Kidney epithelial cell (primary cell): ENCODE data around the gene ZNF274. TPM values are rescaled to one million over a fixed set of nuclear protein-coding genes. Genes with fewer than 3 reads are reported as not detected.
A peak's percentile ranks its signal among the peaks of the same experiment; 100 is the strongest.

ENCODE experiments used
- DNase-seq: peaks from one replicate; pipeline ENCODE4 v3.0.0-alpha.2; 2010; ENCODE audit warnings: low read depth
- H3K27me3 ChIP-seq: 2 replicates; pipeline ENCODE4 v1.6.0; 2011; ENCODE audit warnings: low read length; ENCODE audit not compliant: control insufficient read depth, insufficient read depth
- H3K36me3 ChIP-seq: 2 replicates; pipeline ENCODE4 v1.5.1; 2011; ENCODE audit warnings: low read length; ENCODE audit not compliant: control insufficient read depth, insufficient read depth
- H3K4me3 ChIP-seq: 2 replicates; pipeline ENCODE4 v1.5.1; 2011; ENCODE audit warnings: low read depth, mild to moderate bottlenecking, control low read depth, low read length
- total RNA-seq: library from RNA; depleted of rRNA; stranded (reverse); fragments of >200 nt; gene quantifications from 2 replicates; pipeline ENCODE4 v1.2.3, GENCODE V29; 2015
- TF ChIP-seq, protein P1 (sequence below): IDR thresholded peaks from 2 replicates; pipeline ENCODE4 v1.5.1; 2011; ENCODE audit warnings: mild to moderate bottlenecking, moderate library complexity, low read length, control low read depth, inconsistent platforms; ENCODE audit not compliant: insufficient read depth, poor library complexity, severe bottlenecking

ZNF274 gene
- total RNA-seq, 1 donor from 2014 or later = 16.8 TPM

DNA sequence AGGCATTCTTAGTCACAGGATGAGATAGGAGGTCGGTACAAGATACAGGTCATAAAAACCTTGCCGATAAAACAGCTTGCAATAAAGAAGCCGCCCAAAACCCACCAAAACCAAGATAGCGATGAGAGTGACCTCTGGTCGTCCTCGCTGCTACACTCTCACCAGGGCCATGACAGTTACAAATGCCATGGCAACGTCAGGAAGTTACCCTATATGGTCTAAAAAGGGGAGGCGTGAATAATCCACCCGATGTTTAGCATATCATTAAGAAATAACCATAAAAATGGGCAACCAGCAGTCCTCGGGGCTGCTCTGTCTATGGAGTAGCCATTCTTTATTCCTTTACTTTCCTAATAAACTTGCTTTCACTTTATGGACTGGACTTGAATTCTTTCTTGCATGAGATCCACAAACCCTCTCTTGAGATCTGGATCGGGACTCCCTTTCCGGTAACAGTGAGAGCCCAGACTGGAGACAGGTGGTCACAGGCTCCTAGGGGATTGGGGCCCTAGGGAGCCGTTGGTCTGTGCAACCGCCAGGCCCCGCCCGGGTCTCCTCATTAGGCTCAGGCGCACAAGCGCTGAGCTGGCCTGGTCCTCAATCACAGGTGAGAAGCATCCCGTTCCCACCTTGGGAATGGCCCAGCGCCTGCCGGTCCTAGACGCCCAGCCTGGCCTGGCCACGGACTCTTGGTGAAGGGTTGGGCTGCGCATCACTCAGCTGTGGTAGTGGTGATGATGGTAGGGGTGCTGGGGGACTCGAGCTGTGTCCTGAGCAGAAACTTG is 34.9 kb downstream of the ZNF274 start:
- DNase-seq = no peak
- TF ChIP-seq, protein P1, sequence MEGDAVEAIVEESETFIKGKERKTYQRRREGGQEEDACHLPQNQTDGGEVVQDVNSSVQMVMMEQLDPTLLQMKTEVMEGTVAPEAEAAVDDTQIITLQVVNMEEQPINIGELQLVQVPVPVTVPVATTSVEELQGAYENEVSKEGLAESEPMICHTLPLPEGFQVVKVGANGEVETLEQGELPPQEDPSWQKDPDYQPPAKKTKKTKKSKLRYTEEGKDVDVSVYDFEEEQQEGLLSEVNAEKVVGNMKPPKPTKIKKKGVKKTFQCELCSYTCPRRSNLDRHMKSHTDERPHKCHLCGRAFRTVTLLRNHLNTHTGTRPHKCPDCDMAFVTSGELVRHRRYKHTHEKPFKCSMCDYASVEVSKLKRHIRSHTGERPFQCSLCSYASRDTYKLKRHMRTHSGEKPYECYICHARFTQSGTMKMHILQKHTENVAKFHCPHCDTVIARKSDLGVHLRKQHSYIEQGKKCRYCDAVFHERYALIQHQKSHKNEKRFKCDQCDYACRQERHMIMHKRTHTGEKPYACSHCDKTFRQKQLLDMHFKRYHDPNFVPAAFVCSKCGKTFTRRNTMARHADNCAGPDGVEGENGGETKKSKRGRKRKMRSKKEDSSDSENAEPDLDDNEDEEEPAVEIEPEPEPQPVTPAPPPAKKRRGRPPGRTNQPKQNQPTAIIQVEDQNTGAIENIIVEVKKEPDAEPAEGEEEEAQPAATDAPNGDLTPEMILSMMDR = no peak
- Histone ChIP-seq H3K36me3 (peaks cover 2% of the 10 kb centered on the region), H3K4me3 (no peak overlapping the region), H3K27me3 (no peaks in the 10 kb centered on the region)

DNA sequence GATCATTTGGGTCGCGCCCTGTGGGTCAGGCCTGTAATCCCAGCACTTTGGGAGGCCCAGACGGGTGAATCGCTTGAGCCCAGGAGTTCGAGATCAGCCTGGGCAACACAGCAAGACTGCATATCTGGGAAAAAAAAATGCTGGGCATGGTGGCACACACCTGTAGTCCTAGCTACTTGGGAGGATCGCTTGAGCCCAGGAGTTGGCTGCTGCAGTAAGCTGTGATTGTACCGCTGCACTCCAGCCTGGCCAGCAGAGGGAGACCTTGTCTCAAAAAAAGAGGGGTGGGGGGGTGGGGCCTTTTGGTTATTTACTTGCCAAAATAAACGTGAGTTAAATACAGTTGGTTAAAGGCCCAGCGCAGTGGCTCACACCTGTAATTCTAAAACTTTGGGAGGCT is 36.0 kb downstream of the ZNF274 start:
- Histone ChIP-seq H3K27me3 (no peaks in the 10 kb centered on the region), H3K36me3 (no peaks in the 10 kb centered on the region), H3K4me3 (no peak overlapping the region)
- DNase-seq = no peak
- TF ChIP-seq, protein P1 = peak; percentile 16

DNA sequence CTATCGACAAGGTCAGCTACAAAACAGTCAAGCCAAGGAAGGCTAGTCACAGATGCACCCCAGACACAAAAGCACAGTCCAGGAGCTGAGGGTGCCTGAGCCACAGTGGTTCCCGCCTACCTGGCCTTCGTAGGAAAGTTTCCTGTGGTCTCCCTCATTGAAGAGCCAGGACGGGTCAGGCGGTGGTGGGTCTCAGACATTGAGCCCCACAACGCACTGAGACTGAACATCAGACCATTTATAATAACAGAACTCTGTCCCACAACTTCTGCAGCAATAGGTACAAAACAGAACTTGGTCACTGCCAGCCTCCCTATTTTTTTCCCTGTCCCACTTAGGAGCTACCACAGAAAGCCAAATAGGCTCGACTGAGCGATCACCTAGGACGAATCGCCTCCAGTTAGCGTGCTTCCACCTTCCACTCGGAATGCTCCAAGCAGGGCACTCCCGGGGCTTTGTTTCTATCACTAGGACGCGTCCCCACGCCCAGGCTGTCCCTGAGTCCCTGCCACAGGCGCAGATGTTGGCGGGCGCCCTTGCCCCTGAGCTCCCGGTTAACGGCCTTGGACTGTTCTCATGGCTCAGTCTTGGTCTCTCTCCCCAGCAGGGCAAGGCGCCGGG is 45.2 kb downstream of the ZNF274 start:
- peaks cover 8% of the 10 kb centered on the region for H3K36me3 ChIP-seq
- no peaks in the 10 kb centered on the region for H3K27me3 ChIP-seq
- H3K4me3 ChIP-seq = peak overlapping the region; percentile 86
- DNase-seq = no peak
- TF ChIP-seq, protein P1 = no peak

DNA sequence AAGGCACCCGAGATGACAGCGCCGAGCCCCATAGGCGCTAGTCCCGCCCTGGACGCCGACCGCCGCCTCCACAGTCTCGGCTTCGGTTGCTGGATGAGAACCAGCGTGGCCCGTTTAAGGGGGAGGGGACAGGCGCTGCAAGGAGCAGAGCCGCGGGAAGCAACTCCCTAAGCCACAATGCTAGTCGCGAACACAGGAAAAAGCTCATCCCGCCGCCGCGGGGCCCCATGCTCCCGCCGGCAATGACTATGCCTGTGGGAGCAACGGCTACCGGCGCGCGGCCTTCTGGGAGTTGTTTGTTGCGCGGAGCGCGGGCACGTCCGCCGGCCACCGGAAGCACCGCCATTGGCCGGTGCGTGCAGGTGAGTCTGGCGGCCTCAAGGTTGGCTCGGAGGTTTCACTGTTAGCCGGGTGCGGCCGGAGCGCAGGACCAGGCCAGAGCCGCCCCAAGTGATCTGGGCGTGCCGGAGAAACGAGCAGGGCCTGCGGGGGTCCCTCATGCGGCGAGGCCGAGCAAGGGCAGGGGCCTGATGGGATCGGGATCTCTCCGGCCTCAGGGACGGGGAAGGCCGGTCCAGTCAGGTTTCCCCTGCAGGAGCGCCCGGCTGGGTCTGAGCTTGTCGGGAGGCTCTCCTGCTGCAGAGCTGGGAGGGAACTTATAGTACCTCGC is 45.9 kb downstream of the ZNF274 start, which contains the start of gene ZNF544:
ZNF544 (plus strand) TSS at position 330 of the 670 bp plus-strand sequence. CDS start 15,110 bp downstream, outside the sequence.
- peaks cover 8% of the 10 kb centered on the region for H3K36me3 ChIP-seq
- TF ChIP-seq, protein P1 = peak; percentile 28
- peak; percentile 23 for DNase-seq
- H3K27me3 ChIP-seq = no peaks in the 10 kb centered on the region
- H3K4me3 ChIP-seq = peak within 1 kb of the TSS; percentile 86

DNA sequence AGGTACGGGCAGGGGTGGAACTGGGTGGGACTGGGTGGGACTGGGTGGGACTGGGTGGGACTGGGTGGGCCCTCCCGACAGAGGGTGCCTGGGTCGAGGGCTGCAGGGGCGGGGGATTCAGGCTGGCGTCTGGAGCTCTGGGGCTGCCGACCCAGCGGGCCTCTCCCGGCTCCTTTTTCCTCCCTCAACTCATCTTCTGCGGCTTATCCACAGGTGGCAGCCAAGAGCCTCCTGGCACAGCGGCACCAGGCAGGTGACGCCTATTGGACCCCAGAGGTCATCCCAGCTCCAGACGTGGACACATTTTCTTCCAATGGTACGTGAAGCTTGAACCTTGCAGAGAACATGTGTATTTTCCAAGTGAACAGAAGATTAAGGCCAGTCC is 46.4 kb downstream of the ZNF274 start:
- Histone ChIP-seq H3K27me3 (no peaks in the 10 kb centered on the region), H3K4me3 (peak overlapping the region; percentile 86), H3K36me3 (peaks cover 8% of the 10 kb centered on the region)
- TF ChIP-seq, protein P1 = peak; percentile 14
- no peak for DNase-seq
